DND-41 (cell line): ENCODE measurements around the gene ITIH1.

Experiments
- ATAC-seq: fragments of 200-7000 bp; cut with Tn5 transposase; 3 replicates; pipeline ENCODE4 v1.9.1; 2021; ENCODE audit warnings: low read depth; ENCODE audit not compliant: insufficient read depth
- DNase-seq: peaks from one replicate; pipeline ENCODE4 v3.0.0-alpha.2; 2020
- H2AFZ ChIP-seq: 2 replicates; pipeline ENCODE4 v1.6.0; 2012; ENCODE audit warnings: low read depth, low read length
- H3K27ac ChIP-seq: 2 replicates; pipeline ENCODE4 v1.5.1; 2012; ENCODE audit warnings: low read length, inconsistent platforms
- H3K27me3 ChIP-seq: fragments of 200-600 bp; sonication (generic); 2 replicates; pipeline ENCODE4 v1.6.0; 2012; ENCODE audit warnings: low read length, mild to moderate bottlenecking, inconsistent platforms; ENCODE audit not compliant: insufficient read depth, poor library complexity
- H3K36me3 ChIP-seq: 2 replicates; pipeline ENCODE4 v1.5.1; 2012; ENCODE audit warnings: low read length, inconsistent platforms; ENCODE audit not compliant: insufficient read depth
- H3K4me1 ChIP-seq: 2 replicates; pipeline ENCODE4 v1.5.1; 2012; ENCODE audit warnings: mild to moderate bottlenecking, low read length; ENCODE audit not compliant: insufficient read depth
- H3K4me2 ChIP-seq: 2 replicates; pipeline ENCODE4 v1.6.0; 2012; ENCODE audit warnings: mild to moderate bottlenecking, moderate library complexity, low read length, inconsistent platforms; ENCODE audit not compliant: insufficient read depth
- H3K4me3 ChIP-seq, 2 experiments: fragments of 200-600 bp in 1 of 2; shearing (Covaris generic) in 1 of 2; 2 replicates each; pipeline ENCODE4 v1.5.1; 2012 to 2016; ENCODE audit warnings: inconsistent platforms in 2 of 2, low read length in 2 of 2, mild to moderate bottlenecking in 2 of 2, low read depth in 1 of 2, moderate library complexity in 1 of 2
- H3K79me2 ChIP-seq: 2 replicates; pipeline ENCODE4 v1.6.0; 2012; ENCODE audit warnings: low read length, inconsistent platforms; ENCODE audit not compliant: insufficient read depth
- H3K9ac ChIP-seq: 2 replicates; pipeline ENCODE4 v1.6.0; 2012; ENCODE audit warnings: low read depth, mild to moderate bottlenecking, inconsistent platforms, low read length, moderate library complexity
- H3K9me3 ChIP-seq: 2 replicates; pipeline ENCODE4 v1.5.1; 2012; ENCODE audit warnings: low read length, moderate library complexity, mild to moderate bottlenecking, inconsistent platforms; ENCODE audit not compliant: insufficient read depth, severe bottlenecking
- H4K20me1 ChIP-seq: 2 replicates; pipeline ENCODE4 v1.6.0; 2012; ENCODE audit warnings: low read length; ENCODE audit not compliant: insufficient read depth
- CTCF ChIP-seq: IDR thresholded peaks from 2 replicates; pipeline ENCODE4 v1.5.1; 2012; ENCODE audit warnings: borderline replicate concordance, low read length, moderate library complexity, mild to moderate bottlenecking; ENCODE audit not compliant: poor library complexity, severe bottlenecking; ENCODE audit errors: extremely low read depth
- EZH2 ChIP-seq: IDR thresholded peaks from 3 replicates; pipeline ENCODE4 v1.6.1; 2012; ENCODE audit warnings: borderline replicate concordance, low read depth, mild to moderate bottlenecking, moderate library complexity, low read length, inconsistent platforms; ENCODE audit not compliant: severe bottlenecking

Gene ITIH1

GRCh38 chr3:52839892-52840545 is 62.6 kb downstream of the ITIH1 start:
- ATAC-seq = no peak
- Histone ChIP-seq H3K36me3 (peaks cover 21% of the 10 kb centered on the region), H3K27me3 (no peaks in the 10 kb centered on the region)

DNA sequence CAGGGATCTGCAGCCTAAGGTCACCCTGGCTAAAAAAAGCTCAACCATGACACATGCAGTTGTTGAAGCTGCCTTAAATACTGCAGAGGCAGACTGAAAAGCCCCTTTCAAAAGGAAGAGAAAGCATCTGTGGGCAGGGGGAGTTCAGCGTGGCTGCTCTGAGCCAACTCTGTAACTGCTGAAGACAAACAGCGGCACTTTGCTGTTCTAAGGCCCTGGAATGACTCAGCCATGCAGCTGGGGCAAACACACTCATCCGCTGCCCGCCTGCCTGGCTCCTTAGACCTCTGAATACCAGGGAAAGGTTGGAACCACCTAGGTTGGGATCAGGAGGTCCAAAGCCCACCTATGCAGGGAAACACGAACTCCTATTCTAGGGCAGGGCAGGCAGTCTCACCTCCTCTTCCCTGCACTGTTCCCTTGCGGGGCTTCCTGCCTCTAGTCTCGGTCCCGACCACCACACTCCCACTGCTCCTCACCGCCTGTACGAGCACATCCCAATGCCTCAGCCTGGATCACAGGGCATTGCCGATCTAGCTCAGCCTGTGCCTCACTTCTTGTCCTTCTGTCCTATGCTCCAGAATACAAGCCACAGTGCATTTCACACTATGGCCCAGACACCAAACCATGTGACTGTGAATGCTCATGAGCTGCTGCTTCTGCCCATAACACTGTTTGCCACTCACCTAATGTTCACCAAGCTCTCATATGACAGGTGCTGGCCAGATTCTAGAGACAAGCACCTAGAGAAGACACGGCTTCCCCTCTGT is 64.0 kb downstream of the ITIH1 start:
- H3K79me2 ChIP-seq = no peaks in the 10 kb centered on the region
- no peaks in the 10 kb centered on the region for H3K9me3 ChIP-seq
- H3K27me3 ChIP-seq = no peaks in the 10 kb centered on the region
- TF ChIP-seq EZH2 (no peak), CTCF (no peak)
- no peak overlapping the region for H2AFZ ChIP-seq
- peaks cover 17% of the 10 kb centered on the region for H3K36me3 ChIP-seq
- no peaks in the 10 kb centered on the region for H3K4me1 ChIP-seq
- no peak overlapping the region for H3K4me3 ChIP-seq
- no peak overlapping the region for H3K9ac ChIP-seq
- DNase-seq = no peak
- H3K4me2 ChIP-seq = no peak overlapping the region
- H3K27ac ChIP-seq = no peak overlapping the region
- no peak for ATAC-seq
- no peaks in the 10 kb centered on the region for H4K20me1 ChIP-seq

More at GRCh38 chr3:52839892-52840545, 62.6 kb downstream of the ITIH1 start:
- no peak for DNase-seq
- Histone ChIP-seq H3K4me3 (no peak overlapping the region), H3K4me1 (no peaks in the 10 kb centered on the region), H3K9me3 (no peaks in the 10 kb centered on the region), H3K9ac (no peak overlapping the region), H3K4me2 (no peak overlapping the region), H3K27ac (no peak overlapping the region), H3K79me2 (no peaks in the 10 kb centered on the region), H2AFZ (no peak overlapping the region), H4K20me1 (no peaks in the 10 kb centered on the region)
- no peak for TF ChIP-seq EZH2
- no peak for TF ChIP-seq CTCF
